ENCODE measurements around the gene DENND5A.
"Not testable (repeated sequence)": the region's sequence is repeated elsewhere in the genome, so short reads cannot be mapped to it uniquely, and the experiment has no call there.

DENND5A gene

DNA sequence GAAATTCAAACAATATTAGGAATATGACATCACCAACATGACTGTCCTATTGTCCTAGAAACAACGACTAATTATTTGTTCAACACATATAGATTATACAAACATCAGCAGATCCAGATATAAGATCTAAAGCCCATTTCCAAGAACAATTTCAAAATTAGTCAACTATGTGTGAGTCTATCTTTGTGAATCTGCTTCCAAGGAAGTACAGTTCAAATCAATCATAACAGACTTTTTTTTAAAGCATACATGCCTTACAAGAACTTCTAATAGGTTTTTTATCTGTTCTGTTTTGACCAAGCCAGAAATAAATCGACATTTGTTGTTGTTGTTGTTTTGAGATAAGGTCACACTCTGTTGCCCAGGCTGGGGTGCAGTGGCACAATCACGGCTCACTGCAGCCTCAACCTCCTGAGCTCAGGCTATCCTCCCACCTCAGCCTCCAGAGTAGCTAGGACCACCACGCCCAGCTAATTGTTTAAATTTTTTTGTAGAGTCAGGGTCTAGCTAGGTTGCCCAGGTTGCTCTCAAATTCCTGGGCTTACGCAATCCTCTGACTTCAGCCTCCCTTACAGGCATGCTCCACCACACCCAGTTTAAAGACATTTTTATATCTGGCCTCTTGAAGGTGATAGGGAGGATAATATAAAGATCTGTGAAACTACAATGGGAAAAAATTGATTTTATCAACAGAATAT is 54.8 kb downstream of the DENND5A start:
- no peak for DNase-seq

DNA sequence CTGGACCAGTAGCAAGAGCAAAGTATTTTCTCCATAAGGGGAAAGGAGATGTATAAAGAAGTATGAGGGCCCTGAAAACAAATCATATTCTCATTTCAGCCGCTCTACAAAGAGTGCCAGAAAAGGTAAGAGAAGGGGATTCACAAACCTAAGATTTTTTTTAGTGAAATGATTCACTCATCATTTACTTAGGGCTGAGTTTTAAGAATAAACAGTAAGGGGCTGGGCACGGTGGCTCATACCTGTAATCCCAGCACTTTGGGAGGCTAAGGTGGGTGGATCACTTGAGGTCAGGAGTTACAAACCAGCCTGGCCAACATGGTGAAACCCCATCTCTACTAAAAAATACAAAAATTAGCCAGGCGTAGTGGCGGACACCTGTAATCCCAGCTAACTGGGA is 55.5 kb downstream of the DENND5A start:
- not testable (repeated sequence) for DNase-seq

DNA sequence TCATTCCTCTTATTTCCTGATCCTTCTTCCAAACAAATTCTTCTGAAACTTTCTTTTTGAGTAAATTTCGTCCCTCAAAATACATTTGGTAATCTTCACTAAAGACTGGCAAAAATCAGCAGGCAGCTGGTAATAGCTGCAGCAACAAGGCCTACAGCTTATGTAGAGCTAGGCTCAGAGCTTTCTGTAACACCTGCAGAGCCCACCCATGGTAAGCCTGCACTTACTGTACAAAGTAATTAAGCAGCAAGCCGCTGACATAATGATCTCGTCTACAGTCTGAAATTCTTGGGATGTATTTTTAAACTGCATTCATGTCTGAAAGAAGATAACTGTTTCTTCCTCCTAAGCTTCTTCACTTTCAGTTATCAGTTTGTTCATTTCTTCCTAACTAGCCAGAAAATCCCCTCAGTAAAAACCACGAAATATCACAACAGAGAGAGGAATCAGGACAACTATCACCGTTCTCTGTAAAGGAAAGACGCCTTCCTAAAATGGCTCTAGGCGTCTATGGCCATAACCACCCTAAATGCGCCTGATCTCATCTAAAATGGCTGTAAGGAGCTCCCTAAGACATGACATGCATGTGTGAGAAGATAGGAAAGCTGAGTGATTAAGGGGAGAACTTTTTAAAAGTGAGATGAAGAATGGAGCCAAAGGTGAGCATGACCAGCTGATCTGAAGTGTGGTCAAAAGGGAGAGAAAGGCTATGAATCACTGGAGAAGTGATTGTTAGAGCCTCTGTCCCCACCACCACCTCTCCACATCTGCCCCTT is 56.2 kb downstream of the DENND5A start:
- DNase-seq: no peak

DNA sequence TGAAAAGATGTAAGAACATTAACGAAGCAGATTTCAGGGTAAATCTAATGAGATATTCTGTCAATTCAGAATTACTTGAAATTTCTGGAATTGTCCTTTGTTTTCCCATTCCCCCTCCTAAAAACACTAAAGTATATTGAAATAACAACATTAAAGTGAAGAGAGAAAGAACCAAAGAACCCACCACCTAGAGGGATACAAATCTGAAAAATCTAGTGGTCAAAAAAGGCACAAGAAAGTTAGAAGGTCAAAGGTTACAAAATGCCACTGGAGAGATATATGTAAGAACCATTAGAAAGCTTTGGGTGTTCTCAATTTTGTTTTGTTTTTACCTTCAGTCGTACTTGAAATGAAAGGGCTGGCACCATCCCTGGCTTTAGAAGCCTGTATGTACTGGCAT is 57.9 kb downstream of the DENND5A start:
- no peak for DNase-seq

DNA sequence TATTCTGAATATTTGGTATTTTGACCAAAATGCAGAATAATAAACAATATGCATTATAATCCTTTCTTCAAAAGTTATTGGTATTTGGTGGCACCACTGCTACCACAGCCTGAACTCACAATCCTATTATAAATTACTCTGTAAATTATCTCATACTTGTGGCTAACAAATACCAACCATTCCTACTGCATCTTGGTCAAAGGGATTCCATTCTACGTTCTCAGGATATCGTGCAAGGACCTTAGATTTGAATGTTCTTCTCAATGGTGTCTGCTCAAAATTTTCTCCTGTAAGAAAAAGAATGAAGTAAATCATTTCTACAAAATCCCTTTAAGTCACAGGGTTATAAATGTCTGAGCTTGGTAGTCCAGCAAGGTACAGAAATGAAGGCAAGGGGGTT is 58.7 kb downstream of the DENND5A start:
- DNase-seq: no peak

DNA sequence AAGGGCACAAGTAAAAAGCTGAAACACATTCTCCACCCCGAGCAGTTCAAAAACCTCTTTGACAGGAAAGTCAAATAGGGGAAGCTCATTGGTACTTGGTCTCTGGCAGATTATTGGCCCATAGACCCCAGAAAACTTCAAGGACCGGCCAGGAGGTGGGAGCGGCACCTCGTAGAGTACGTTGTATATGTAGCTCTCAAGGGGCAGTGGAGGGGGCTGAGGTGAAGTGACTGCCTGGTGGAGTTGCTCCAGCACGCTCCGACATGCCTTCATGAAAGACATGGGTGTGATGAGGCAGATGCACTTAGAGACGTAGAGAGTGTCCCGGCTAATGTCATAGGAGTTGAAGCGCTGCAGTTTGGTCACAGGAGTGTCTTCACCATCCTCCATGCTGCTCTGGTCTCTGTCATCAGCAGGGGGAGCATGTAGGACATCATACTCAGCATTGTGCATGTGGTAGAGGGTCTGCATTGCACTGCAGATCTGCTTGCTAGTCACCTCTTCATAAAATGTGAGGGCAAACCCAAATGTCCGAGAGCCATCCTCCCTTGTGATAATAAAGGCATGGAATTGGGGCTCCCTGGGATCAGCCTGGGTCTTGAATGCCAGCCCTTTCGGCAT is 61.3 kb downstream of the DENND5A start:
- DNase-seq: no peak

DNA sequence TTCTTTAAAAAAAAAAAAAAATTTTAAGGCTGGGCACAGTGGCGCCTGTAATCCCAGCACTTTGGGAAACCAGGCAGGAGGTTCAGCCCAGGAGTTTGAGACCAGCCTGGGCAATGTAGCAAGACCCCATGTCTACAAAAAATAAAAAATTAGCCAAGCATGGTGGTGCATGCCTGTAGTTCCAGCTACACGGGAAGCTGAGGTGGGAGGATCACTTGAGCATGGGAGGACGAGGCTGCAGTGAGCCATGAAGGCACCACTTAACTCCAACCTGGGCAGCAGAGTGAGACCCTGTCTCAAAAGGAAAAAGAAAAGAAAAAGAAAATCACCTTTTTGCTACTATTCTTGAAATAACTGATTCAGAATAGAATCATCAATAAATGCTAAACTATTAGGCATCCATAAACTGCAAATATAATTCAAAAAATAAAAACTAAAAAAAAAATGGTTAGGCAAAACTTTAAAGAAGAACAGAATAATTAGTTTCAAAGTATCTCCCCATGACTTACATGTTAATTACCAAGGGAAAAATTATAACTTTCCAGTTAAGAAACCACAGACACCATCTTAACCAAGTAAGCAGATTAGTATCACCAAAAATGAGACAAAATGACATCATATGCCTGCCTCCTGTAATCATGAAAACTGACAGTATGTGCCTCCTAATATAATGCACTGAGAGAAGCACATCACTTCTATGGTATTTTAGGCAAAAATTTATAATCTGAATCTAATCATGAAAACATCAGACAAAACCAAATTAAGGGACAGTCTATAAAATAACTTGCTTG is 63.6 kb downstream of the DENND5A start:
- DNase-seq: no peak

DNA sequence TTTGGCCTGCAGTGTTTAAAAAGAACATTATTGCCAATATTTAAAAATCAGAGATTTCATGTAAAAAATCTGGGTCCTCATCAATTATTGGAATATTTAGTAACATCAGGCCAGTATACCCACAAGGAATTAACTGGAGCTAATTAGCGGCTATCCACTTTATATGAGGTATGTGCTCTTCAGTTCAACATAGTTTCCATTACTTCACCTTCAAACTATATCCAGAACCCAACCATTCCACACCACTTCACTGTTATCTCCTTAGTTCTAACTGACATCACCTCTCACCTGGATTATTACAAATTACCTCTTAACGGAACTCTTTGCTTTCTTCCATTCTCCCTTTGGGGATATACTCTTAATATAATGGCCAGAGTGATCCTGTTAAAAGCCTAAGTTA is 64.7 kb downstream of the DENND5A start:
- DNase-seq: no peak

DNA sequence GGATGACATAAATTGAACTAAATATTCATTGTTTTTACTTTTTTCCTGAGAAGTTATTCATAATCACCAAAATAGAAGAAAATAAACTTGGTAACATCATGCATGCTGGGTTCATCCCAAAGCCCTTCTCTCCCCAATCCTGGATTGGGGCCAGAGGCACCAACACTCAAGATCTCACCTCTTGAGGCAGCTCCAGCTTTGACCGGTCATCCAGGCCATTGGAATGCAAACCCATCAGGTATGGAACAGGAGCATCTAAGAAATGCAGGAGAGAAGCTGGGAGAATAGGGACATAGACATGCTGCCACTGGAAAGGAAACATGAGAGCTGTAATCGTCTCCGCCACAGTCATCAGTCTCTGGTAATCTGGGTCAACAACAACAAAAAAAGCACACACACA is 71.8 kb downstream of the DENND5A start:
- no peak for DNase-seq

DNA sequence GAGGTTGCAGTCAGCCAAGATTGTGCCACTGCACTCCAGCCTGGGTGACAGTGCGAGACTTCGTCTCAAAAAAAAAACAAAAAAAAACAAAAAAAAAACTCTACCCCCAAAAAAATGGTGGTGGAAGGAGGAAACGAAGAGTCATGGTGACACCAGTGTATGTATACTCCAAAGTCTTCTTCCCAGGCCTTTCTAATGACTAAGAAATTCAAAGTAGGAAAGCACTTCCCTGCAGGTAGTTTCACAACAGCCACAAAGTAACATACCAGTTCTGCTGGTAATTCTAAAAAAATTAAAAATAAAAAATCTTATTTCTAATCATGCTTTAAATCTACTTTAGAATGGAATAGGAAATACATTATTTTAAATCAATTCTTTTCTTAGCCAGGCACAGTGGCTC is 72.6 kb downstream of the DENND5A start:
- DNase-seq: no peak

DNA sequence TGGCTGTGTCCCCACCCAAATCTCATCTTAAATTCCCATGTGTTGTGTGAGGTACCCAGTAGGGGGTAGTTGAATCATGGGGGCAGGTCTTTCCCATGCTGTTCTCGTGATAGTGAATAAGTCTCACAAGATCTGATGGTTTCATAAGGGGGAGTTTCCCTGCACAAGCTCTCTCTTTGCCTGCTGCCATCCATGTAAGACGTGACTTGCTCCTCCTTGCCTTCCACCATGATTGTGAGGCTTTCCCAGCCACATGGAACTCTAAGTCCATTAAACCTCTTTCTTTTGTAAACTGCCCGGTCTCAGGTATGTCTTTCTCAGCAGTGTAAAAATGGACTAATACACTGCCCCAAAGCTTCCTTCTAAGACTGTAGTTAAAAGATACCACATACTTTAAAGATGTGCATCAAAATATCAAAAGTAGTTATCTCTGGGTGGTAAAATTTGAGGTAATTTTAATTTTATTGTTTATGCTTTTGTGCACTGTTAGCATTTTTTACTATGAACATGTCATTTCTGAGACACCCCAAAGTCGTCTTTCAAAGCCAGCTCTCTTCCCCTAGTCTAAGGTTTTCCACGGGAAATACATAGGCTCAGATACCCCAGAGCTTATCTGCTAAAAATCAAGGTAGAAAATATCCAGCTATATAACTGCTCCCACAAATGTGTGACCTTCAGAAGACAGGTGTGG is 74.7 kb downstream of the DENND5A start:
- DNase-seq: not testable (repeated sequence)

DNA sequence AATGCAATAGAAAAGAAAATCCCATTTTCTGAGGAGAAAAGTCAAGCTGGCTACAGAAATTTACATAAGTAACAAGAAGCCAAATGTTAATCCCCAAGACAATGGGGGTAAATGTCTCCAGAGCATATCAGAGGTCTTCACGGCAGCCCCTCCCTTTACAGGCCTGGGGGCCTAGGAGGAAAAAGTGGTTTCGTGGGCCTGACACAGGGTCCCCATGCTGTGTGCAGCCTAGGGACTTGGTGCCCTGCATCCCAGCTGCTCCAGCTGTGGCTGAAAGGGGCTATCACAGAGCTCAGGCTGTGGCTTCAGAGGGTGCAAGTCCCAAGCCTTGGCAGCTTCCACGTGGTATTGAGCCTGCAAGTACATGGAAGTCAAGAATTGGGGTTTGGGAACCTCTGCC is 76.3 kb downstream of the DENND5A start:
- not testable (repeated sequence) for DNase-seq

DNA sequence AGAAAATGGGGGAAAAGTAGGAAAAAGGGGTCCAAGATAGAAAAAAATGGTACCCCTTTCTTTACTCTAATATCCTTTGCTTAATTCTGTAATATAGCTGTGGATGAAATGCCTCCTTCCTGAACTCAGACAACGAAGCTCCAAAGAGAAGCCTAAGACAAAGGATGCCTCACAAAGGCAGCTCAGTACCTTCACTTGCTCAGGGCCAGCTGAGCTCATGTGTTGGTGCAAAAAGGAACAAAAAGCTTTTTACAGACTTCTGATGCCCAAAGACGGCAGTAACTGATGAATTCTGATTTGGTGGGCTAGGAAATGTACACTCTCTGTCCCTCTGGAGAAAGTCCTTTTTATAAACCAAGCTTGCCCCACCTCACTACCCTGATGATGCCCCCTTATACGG is 77.5 kb downstream of the DENND5A start:
- DNase-seq: no peak

DNA sequence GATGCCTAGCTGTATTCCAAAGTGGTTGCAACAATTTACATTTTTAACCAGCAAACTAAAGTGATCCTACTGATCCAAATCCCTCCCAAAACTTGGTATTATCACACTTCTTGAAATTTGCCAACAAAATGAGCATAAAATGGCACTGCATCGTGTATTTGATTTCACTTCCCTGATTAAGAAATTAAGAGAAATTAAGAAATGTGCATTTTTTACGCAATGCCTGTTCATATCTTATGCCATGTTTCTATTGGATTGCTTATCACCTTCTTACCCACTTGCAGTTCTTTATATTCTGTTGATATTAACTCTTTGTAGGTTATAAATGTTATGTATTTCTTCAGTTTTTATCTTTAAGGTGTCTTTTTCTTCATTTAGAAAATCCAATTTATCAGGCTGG is 80.6 kb downstream of the DENND5A start:
- DNase-seq: no peak

DNA sequence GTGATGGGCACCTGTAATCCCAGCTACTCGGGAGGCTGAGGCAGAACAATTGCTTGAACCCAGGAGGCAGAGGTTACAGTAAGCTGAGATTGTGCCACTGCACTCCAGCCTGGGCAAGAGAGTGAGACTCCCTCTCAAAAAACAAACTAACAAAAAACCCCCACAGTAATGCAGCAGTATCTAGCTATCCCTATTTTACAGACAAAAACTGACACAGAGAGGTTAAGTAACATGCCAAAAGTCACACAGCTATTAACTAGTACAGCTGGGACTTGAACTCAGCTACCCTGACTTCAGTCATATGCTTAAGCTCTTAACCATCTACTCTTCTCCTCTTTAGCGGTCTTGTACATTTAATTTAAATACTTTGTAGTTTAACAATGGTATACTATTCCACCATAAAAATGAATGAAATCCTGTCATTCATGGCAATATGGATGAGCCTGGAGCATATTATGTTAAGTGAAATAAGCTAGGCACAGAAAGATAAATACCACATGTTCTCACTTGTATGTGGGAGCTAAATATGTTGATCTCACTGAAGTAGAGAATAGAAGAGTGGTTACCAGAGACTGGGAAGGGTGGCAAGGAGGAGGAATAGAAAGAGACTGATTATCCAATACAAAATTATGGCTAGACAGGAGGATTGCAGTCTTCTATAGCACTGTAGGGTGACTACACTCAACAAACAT is 82.8 kb downstream of the DENND5A start:
- no peak for DNase-seq

DNA sequence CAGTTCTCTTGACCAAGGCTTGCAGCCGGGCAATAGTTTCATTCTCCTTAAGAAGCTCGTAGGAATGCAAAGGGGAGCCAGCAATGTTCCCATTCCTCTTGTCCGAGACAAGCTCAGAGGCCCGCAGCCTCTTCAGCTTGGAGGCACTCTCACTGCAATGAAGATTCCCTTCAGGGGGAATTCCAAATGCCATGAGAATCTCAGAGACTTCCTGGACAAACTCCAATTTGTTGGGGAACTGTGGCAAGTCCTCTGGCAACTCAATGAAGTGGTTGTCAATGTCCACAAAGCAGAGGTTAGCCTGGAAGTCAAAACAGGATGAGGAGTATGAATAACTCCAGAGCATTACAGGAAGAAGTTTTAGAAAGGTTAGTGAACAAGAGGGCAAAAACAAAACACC is 84.4 kb downstream of the DENND5A start:
- DNase-seq: no peak

DNA sequence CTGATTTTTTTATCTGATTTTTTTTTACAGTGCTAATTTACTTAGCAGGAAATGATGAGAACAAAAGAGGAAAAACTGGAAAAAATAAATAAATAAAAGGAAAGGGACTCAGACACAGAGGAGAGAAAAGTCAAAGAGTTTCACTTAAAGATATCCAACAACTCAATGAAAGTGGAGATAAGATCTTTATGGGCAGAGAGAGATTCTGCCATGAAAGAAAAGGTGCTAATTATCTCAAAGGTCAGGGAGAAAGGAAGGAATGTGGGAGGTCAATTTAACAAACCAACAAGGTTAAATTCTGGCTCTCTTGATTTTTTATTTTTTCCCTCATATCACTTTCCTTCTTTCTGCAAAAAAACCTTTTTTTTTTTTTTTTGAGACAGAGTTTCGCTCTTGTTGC is 86.0 kb downstream of the DENND5A start:
- no peak for DNase-seq

DNA sequence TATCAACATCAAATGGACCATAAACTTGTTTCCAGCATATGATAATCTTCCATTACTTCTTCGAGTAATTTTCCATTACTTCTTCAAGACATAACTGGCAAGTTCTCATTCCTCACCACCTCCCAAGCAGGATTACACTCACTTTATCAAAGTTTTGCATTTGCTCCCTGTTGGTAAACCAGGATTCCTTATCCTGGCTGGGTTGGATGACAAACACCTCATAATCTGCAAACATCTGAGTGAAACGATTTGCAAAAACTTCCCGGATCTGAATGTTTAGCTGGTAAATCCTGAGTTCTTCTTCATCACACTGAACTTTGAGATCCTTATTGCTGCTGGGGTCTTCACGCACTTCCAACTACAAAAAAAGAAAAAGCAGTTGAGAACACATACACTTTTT is 86.4 kb downstream of the DENND5A start:
- DNase-seq: no peak

DNA sequence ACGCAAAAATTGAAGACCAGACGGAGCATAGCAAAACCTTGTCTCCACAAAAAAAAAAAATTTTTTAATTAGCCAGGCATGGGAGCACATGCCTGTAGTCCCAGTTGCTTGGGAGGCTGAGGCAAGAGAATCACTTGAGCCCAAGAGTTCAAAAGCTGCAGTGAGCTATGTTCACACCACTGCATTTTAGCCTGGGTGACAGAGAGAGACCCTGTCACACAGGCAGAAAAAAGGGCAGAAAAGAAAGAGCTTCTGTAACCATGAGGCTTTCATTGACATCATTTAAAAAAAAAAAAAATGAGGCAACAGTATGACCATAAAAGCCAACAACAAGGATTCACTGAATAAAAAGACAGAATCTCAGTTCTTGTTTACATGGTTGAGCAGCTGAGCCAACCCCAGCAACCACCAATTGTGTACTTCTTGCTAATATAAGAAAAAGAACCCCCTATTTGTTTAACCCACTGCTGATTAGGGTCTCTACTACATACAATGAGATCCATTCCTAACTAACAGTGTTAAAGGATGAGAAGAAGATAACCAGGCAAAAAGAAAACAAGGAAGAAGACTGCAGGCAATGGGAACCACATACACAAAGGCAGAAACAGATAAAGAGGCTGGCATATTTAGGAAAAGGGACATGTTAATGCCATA is 87.6 kb downstream of the DENND5A start:
- no peak for DNase-seq

DNA sequence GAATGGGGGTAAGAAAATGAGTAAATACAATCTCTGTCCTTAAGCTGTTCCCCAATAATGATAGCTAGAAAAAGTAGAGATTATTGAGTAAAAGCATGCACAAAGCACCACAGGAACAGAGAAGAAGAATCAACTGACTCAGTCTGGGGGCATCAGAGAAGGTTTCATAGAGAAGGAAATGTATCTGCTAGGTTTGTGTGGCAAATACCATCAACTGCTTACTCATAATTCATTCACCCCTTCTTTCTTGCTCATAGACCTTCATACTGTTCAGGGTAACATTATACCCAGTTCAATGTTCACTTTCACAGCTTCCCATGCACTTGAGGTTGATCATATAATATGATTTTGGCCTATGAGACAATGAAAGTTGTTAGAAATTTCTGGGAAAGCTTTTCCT is 88.6 kb downstream of the DENND5A start:
- no peak for DNase-seq

DNA sequence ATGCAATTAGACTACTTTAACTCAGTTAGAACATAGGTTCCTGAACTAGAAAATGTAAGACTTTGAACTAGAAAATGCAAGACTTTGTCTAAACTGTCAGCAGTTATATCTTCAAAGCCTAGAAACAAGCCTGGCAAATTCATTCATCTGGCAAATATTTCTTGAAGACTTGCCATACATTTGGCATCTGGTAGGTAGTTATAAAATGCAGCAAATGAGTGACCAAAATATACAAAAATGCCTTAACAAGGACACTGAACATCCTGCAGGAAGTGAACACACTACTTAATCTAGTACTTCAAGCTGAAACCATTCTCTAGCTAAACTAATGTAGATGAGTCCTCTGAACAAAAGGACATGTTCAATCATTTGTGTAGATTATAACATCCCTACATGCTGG is 89.0 kb downstream of the DENND5A start:
- no peak for DNase-seq

DNA sequence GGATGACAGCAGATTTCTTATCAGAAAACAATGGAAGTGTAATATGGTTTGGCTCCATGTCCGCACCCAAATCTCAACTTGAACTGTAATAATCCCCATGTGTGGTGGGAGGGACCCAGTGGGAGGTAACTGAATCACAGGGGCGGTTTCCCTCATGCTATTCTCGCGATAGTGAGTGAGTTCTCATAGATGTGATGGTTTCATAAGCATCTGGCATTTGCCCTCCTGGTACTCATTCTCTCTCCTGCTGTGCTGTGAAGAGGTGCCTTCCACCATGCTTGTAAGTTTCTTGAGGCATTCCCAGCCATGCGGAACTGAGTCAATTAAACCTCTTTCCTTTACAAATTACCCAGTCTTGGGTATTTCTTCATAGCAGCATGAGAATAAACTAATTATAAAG is 92.8 kb downstream of the DENND5A start:
- DNase-seq: no peak

Data from activated CD8-positive, alpha-beta memory T cell treated with anti-CD3 and anti-CD28 coated beads, Interleukin-2, amount 50 U/mL, for 4 hours (primary cell).